Fibroblast of lung (primary cell): ENCODE data around the gene ERCC1. TPM values are rescaled to one million over a fixed set of nuclear protein-coding genes. Genes with fewer than 3 reads are reported as not detected.

ENCODE experiments used
- DNase-seq, 2 donors: peaks; one replicate each; pipeline versions ENCODE4 v3.0.0 to v3.0.0-alpha.2; 2010; ENCODE audit warnings: low read depth in 2 of 2
- H2AFZ ChIP-seq: 2 replicates; pipeline ENCODE4 v1.5.1; 2012; ENCODE audit warnings: low read length, control low read depth, inconsistent platforms
- H3K27ac ChIP-seq: 2 replicates; pipeline ENCODE4 v1.5.1; 2011; ENCODE audit warnings: low read length, control low read depth; ENCODE audit not compliant: insufficient read depth
- H3K27me3 ChIP-seq: 2 replicates; pipeline ENCODE4 v1.5.1; 2011; ENCODE audit warnings: mild to moderate bottlenecking, low read length; ENCODE audit not compliant: control insufficient read depth, insufficient read depth
- H3K36me3 ChIP-seq: 2 replicates; pipeline ENCODE4 v1.5.1; 2011; ENCODE audit warnings: low read length; ENCODE audit not compliant: control insufficient read depth, insufficient read depth
- H3K4me1 ChIP-seq: 2 replicates; pipeline ENCODE4 v1.5.1; 2011; ENCODE audit warnings: low read length; ENCODE audit not compliant: control insufficient read depth, insufficient read depth; ENCODE audit errors: extremely low read depth
- H3K4me2 ChIP-seq: 2 replicates; pipeline ENCODE4 v1.5.1; 2011; ENCODE audit warnings: low read length, control low read depth; ENCODE audit not compliant: insufficient read depth; ENCODE audit errors: extremely low read depth
- H3K4me3 ChIP-seq, 4 experiments: fragments of 200-600 bp in 1 of 4; sonication (generic) in 1 of 4; replicated peaks in 1 of 4; 2 replicates each; pipeline ENCODE4 v1.5.1; 2011 to 2016; ENCODE audit warnings: low read length in 4 of 4, low read depth in 3 of 4, mild to moderate bottlenecking in 3 of 4, control low read depth in 2 of 4, inconsistent platforms in 1 of 4, mixed read lengths in 1 of 4; ENCODE audit not compliant: insufficient read depth in 1 of 4; ENCODE audit errors: control extremely low read depth in 1 of 4
- H3K79me2 ChIP-seq: 2 replicates; pipeline ENCODE4 v1.5.1; 2012; ENCODE audit warnings: mild to moderate bottlenecking, low read length, inconsistent platforms; ENCODE audit not compliant: control insufficient read depth, insufficient read depth
- H3K9ac ChIP-seq: 2 replicates; pipeline ENCODE4 v1.5.1; 2011; ENCODE audit warnings: mild to moderate bottlenecking, low read length, control low read depth; ENCODE audit not compliant: insufficient read depth
- H3K9me3 ChIP-seq: 2 replicates; pipeline ENCODE4 v1.5.1; 2012; ENCODE audit warnings: low read depth, low read length; ENCODE audit not compliant: control insufficient read depth, insufficient read depth
- H4K20me1 ChIP-seq: 2 replicates; pipeline ENCODE4 v1.5.1; 2011; ENCODE audit warnings: low read length; ENCODE audit not compliant: control insufficient read depth, insufficient read depth; ENCODE audit errors: extremely low read depth
- EZH2 ChIP-seq: IDR thresholded peaks from 2 replicates; pipeline ENCODE4 v1.5.1; 2012; ENCODE audit warnings: low read length, control low read depth, mild to moderate bottlenecking; ENCODE audit errors: missing control alignments
- polyA plus RNA-seq, 2 donors: library from polyadenylated mRNA; depleted of rRNA in 1 of 2; stranded (reverse) in 1 of 2; unstranded in 1 of 2; fragments of >200 nt; gene quantifications; 2 replicates each; pipeline ENCODE4 v1.2.1, GENCODE V29; 2011 to 2012; ENCODE audit warnings: missing spikeins in 1 of 2
- total RNA-seq: library from RNA; depleted of rRNA; stranded (reverse); fragments of >200 nt; gene quantifications from 2 replicates; pipeline ENCODE4 v1.2.1, GENCODE V29; 2014
- TF ChIP-seq, protein P1 (sequence below), 2 donors: IDR thresholded peaks in 1 of 2; conservative IDR thresholded peaks in 1 of 2; 1 replicate in 1 of 2; 2 replicates in 1 of 2; pipeline ENCODE4 v1.5.1; 2011 to 2012; ENCODE audit warnings: low read length in 2 of 2, control low read depth in 1 of 2, inconsistent platforms in 1 of 2, low read depth in 1 of 2, mild to moderate bottlenecking in 1 of 2

Gene ERCC1
- total and polyA plus RNA-seq, 2 donors (not counting 1 experiment from before 2014, with no cell fraction given), result 49.3 to 81.1 TPM

DNA sequence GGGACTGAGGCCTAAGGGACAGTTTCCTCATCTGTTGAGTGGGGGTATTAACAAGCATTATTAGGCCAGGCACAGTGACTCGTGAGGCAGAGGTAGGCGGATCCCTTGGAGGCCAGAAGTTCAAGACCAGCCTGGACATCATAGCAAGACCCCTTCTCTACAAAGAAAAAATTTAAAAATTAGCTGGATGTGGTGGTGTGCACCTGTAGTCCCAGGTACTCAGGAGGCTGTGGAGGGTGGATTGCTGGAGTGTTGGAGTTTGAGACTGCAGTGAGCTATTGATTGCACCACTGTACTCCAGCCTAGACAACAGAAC is 32.7 kb upstream of the ERCC1 start:
- Histone ChIP-seq H3K4me1 (peaks cover 14% of the 10 kb centered on the region), H3K79me2 (no peaks in the 10 kb centered on the region), H2AFZ (no peak overlapping the region), H3K27me3 (no peaks in the 10 kb centered on the region), H3K4me2 (peak overlapping the region; percentile 87), H3K9ac (peak overlapping the region; percentile 80), H3K27ac (peak overlapping the region; percentile 99), H4K20me1 (no peaks in the 10 kb centered on the region), H3K36me3 (no peaks in the 10 kb centered on the region), H3K4me3 (no peak overlapping the region), H3K9me3 (no peaks in the 10 kb centered on the region)
- no peak for DNase-seq
- TF ChIP-seq EZH2, result no peak
- TF ChIP-seq, protein P1, sequence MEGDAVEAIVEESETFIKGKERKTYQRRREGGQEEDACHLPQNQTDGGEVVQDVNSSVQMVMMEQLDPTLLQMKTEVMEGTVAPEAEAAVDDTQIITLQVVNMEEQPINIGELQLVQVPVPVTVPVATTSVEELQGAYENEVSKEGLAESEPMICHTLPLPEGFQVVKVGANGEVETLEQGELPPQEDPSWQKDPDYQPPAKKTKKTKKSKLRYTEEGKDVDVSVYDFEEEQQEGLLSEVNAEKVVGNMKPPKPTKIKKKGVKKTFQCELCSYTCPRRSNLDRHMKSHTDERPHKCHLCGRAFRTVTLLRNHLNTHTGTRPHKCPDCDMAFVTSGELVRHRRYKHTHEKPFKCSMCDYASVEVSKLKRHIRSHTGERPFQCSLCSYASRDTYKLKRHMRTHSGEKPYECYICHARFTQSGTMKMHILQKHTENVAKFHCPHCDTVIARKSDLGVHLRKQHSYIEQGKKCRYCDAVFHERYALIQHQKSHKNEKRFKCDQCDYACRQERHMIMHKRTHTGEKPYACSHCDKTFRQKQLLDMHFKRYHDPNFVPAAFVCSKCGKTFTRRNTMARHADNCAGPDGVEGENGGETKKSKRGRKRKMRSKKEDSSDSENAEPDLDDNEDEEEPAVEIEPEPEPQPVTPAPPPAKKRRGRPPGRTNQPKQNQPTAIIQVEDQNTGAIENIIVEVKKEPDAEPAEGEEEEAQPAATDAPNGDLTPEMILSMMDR (conservative IDR thresholded peaks at IDR 0.05 in 1 of 2, IDR thresholded peaks at IDR 0.05 in 1 of 2; ENCODE audit: low read depth in 1 of 2, low read length in 2 of 2), result no peak

DNA sequence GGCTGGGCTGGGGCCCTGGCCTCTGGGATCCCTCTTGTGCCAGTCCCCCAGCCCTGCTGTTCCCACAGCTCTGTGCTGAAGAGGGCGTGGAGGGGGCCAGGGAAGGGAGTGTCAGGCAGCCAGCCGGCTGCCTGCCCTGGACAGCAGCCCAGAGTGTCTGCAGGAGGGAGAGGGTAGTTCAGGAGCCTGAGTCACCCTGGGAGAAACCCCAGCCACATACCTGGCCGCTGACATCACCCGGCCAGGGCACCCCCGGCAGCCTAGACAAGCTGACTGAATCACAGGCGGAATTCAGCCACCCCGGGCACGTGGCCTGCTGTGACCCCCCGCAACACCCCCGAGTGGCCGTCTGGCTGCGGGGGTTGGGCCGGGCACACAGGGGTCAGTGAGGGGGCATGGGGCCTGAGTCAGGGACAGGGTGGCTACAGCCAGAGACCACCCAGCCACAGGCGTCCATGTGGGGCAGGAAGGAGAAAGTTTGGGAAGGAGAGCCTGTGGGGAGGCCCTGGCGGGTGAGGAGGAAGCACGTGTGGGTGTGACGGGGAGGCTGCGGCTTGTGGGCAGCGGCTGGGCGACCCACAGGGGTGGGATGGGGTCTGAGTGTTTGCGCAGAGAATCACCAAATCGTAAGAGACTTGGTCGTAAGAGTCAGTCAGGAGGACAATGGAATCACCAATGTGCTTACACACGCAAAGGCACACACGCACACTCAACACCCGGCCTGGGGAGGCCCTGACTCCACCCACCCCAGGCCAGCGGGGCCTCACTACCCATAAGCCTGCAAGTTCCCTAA is 32.2 kb upstream of the ERCC1 start:
- peak overlapping the region; percentile 87 for H3K4me2 ChIP-seq
- no peaks in the 10 kb centered on the region for H4K20me1 ChIP-seq
- H2AFZ ChIP-seq, result no peak overlapping the region
- no peaks in the 10 kb centered on the region for H3K36me3 ChIP-seq
- peak overlapping the region; percentile 80 for H3K9ac ChIP-seq
- no peaks in the 10 kb centered on the region for H3K79me2 ChIP-seq
- no peak for TF ChIP-seq EZH2
- TF ChIP-seq, protein P1 (conservative IDR thresholded peaks at IDR 0.05 in 1 of 2, IDR thresholded peaks at IDR 0.05 in 1 of 2; ENCODE audit: low read depth in 1 of 2, low read length in 2 of 2), result no peak
- H3K4me1 ChIP-seq, result peaks cover 14% of the 10 kb centered on the region
- H3K9me3 ChIP-seq, result no peaks in the 10 kb centered on the region
- peak overlapping the region in 2 of 4 experiments; percentile 8 to 33 for H3K4me3 ChIP-seq
- peak; percentile 98 to 100 for DNase-seq
- no peaks in the 10 kb centered on the region for H3K27me3 ChIP-seq
- peak overlapping the region; percentile 99 for H3K27ac ChIP-seq

DNA sequence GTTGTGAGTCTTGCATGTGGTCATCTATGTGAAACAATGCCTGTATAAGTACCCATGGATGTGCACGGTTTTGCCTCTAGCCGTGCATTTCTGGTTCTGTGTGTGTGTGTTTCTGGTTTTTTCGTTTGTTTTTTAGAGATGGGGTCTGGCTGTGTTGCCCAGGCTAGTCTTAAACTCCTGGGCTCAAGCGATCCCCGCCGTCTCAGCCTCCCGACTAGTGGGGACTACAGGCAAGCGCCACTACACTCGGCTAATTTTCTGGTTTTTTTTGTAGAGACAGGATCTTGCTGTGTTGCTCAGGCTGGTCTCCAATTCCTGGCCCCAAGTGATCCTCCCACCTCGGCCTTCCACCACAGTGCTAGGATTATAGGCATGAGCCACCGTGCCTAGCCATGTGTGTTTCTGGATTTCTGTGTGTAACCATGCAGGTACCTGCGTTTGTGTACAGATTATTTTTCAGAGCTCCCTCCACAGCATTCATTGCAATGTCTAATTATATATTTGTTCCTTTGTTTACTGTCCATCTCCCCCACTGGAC is 28.2 kb upstream of the ERCC1 start:
- H3K9ac ChIP-seq, result no peak overlapping the region
- peak overlapping the region; percentile 98 for H3K27ac ChIP-seq
- no peaks in the 10 kb centered on the region for H3K36me3 ChIP-seq
- no peaks in the 10 kb centered on the region for H4K20me1 ChIP-seq
- no peak overlapping the region for H3K4me3 ChIP-seq
- no peaks in the 10 kb centered on the region for H3K79me2 ChIP-seq
- no peak overlapping the region for H2AFZ ChIP-seq
- no peak for DNase-seq
- H3K4me1 ChIP-seq, result peaks cover 14% of the 10 kb centered on the region
- no peak for TF ChIP-seq EZH2
- TF ChIP-seq, protein P1 (conservative IDR thresholded peaks at IDR 0.05 in 1 of 2, IDR thresholded peaks at IDR 0.05 in 1 of 2; ENCODE audit: low read depth in 1 of 2, low read length in 2 of 2), result no peak
- no peaks in the 10 kb centered on the region for H3K27me3 ChIP-seq
- H3K9me3 ChIP-seq, result no peaks in the 10 kb centered on the region
- peak overlapping the region; percentile 100 for H3K4me2 ChIP-seq
